Lung (tissue), 16 donors: Measurements from ENCODE around the gene ATXN3L. TPM values are rescaled to one million over a fixed set of nuclear protein-coding genes. Genes with fewer than 3 reads are reported as not detected.

Experiments
- ATAC-seq: fragments of 200-7000 bp; cut with Tn5 transposase; one replicate; pipeline ENCODE4 v1.9.1; 2020; ENCODE audit warnings: moderate number of reproducible peaks; ENCODE audit not compliant: insufficient read depth, low FRiP score
- DNase-seq, 3 donors: peaks; one replicate each; pipeline ENCODE4 v3.0.0-alpha.2; 2013 to 2017
- H3K27ac ChIP-seq, 2 donors: one replicate each; pipeline ENCODE4 v1.5.1; 2013; ENCODE audit warnings: mild to moderate bottlenecking in 2 of 2, moderate library complexity in 2 of 2, control low read depth in 1 of 2, inconsistent platforms in 1 of 2, low read depth in 1 of 2, low read length in 1 of 2
- H3K27me3 ChIP-seq, 3 donors: one replicate each; pipeline ENCODE4 v1.5.1; 2013; ENCODE audit warnings: low read length in 2 of 3; ENCODE audit not compliant: control insufficient read depth in 3 of 3, insufficient read depth in 3 of 3
- H3K36me3 ChIP-seq, 4 donors: one replicate each; pipeline ENCODE4 v1.5.1; 2013; ENCODE audit warnings: low read length in 4 of 4, mild to moderate bottlenecking in 1 of 4, moderate library complexity in 1 of 4; ENCODE audit not compliant: control insufficient read depth in 4 of 4, insufficient read depth in 4 of 4
- H3K4me1 ChIP-seq, 5 donors: one replicate each; pipeline ENCODE4 v1.5.1; 2013; ENCODE audit warnings: low read length in 5 of 5, mild to moderate bottlenecking in 2 of 5, moderate library complexity in 1 of 5; ENCODE audit not compliant: control insufficient read depth in 5 of 5, insufficient read depth in 5 of 5
- H3K4me3 ChIP-seq: one replicate; pipeline ENCODE4 v1.5.1; 2013; ENCODE audit warnings: mild to moderate bottlenecking, control low read depth, moderate library complexity
- H3K9ac ChIP-seq, 2 donors: one replicate each; pipeline ENCODE4 v1.5.1; 2013; ENCODE audit warnings: low read length in 2 of 2, control low read depth in 1 of 2; ENCODE audit not compliant: insufficient read depth in 1 of 2
- H3K9me3 ChIP-seq, 4 donors: one replicate each; pipeline ENCODE4 v1.5.1; 2013; ENCODE audit warnings: low read length in 3 of 4, mild to moderate bottlenecking in 1 of 4, moderate library complexity in 1 of 4; ENCODE audit not compliant: control insufficient read depth in 4 of 4, insufficient read depth in 3 of 4
- CTCF ChIP-seq: IDR thresholded peaks from 2 replicates; pipeline ENCODE4 v1.5.1; 2012; ENCODE audit warnings: mild to moderate bottlenecking; ENCODE audit errors: control extremely low read depth, extremely low read depth
- WGBS, 2 donors: extraction: QIAGEN DNeasy Blood & Tissue Kit; methylation state at CpG; one replicate each; pipeline ENCODE4 v1.1.7; 2013; 5-methylcytosine and 5-hydroxymethylcytosine counted together
- long read RNA-seq, 5 donors: transcript quantifications; one replicate each; lab custom pipeline, GENCODE V29; 2026
- polyA plus RNA-seq, 2 donors: library from polyadenylated mRNA; stranded (reverse); fragments of 200-250 nt; gene quantifications; one replicate each; pipeline ENCODE4 v1.2.1, GENCODE V29; 2013
- total RNA-seq, 2 donors: library from RNA; depleted of rRNA in 1 of 2; stranded (reverse); fragments of >200 nt in 1 of 2; gene quantifications; one replicate each; pipeline ENCODE4 v1.2.1, GENCODE V29; 2014 to 2021
- donor health status: control.
- donor health status: control.
- donor health status: Bipolar disorder and iron deficiency.
- donor health status: healthy.
- donor health status: DM: yes; HTN: yes; CAD: no.

The ATXN3L gene
- not detected for total RNA-seq
- not detected for polyA plus RNA-seq
- long read RNA-seq, donor 1, result 0 reads
- long read RNA-seq, donor 2, result 0 reads
- long read RNA-seq, donor 3, result 0 reads
- long read RNA-seq, donor 4, result 0 reads
- long read RNA-seq, donor 5, result 0 reads

GRCh38 chrX:13319953-13320352 lies at the start of gene ATXN3L:
Gene ATXN3L, minus strand, starts transcription at chrX:13320053. Its CDS starts 119 bp downstream, at chrX:13319934.
- ATAC-seq (no peak), DNase-seq (no peak)
- H3K4me3 ChIP-seq, result no peak within 1 kb of the TSS
- no peaks in the 10 kb centered on the region for H3K4me1 ChIP-seq
- no peak within 1 kb of the TSS for H3K27ac ChIP-seq
- 93% methylated on average over 2 of the region's 2 CpGs for WGBS, 2 donors
- H3K9me3 ChIP-seq, result peaks cover 0 to 3% (median 0%) of the 10 kb centered on the region in 4 donors
- H3K9ac ChIP-seq, result no peak within 1 kb of the TSS
- TF ChIP-seq CTCF, result no peak
- no peaks in the 10 kb centered on the region for H3K36me3 ChIP-seq
- peaks cover 0 to 23% (median 5%) of the 10 kb centered on the region in 3 donors for H3K27me3 ChIP-seq

GRCh38 chrX:13369256-13370030 lies 49.6 kb upstream of the ATXN3L start:
- Histone ChIP-seq H3K9me3 (no peaks in the 10 kb centered on the region), H3K27ac (no peak overlapping the region), H3K27me3 (peaks cover 0 to 45% (median 18%) of the 10 kb centered on the region in 3 donors), H3K36me3 (no peaks in the 10 kb centered on the region), H3K9ac (peak overlapping the region in 1 of 2 donors; percentile 26), H3K4me1 (peaks cover 0 to 20% (median 0%) of the 10 kb centered on the region in 5 donors), H3K4me3 (no peak overlapping the region)
- no peak for ATAC-seq
- 62 to 90% methylated on average over 3 of the region's 3 CpGs for WGBS, 2 donors
- peak in 2 of 3 donors; percentile 52 to 54 for DNase-seq
- no peak for TF ChIP-seq CTCF

GRCh38 chrX:13367950-13368349 lies 48.1 kb upstream of the ATXN3L start:
- H3K4me3 ChIP-seq, result no peak overlapping the region
- H3K27me3 ChIP-seq, result peaks cover 0 to 41% (median 14%) of the 10 kb centered on the region in 3 donors
- H3K9ac ChIP-seq, result no peak overlapping the region
- WGBS, 2 donors, result 74 to 89% methylated on average over 7 of the region's 7 CpGs
- DNase-seq, result no peak
- no peak for ATAC-seq
- no peak for TF ChIP-seq CTCF
- H3K4me1 ChIP-seq, result peaks cover 0 to 10% (median 0%) of the 10 kb centered on the region in 5 donors
- H3K36me3 ChIP-seq, result no peaks in the 10 kb centered on the region
- no peaks in the 10 kb centered on the region for H3K9me3 ChIP-seq
- no peak overlapping the region for H3K27ac ChIP-seq
